ENCODE measurements around the gene IL1RAP. TPM values are rescaled to one million over a fixed set of nuclear protein-coding genes. Genes with fewer than 3 reads are reported as not detected.

The IL1RAP gene
- total RNA-seq, 1 donor from 2014 or later: 27.8 TPM

DNA sequence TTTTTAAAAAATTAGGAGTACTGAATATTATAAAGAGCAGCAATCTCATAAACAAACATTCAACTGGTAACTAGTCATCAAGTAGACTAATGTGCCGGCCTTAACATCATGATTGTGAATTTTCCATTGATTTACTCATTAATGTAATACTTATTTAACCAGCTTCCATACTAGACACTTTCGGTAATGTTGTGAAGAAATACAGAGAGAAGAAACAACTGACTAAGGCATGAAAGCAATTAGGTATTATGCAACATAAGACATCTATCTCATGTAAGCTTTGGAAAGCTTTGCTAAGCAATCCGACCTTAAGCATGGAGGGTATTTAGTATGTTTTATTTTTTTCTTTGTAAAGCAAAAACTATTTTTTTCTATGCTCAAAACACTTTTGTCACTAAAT is 108.0 kb downstream of the IL1RAP start:
- Mint-ChIP-seq H3K27ac (no peak overlapping the region), H3K36me3 (ENCODE audit: low read depth) (peaks cover 40% of the 10 kb centered on the region), H3K9me3 (peaks cover 2% of the 10 kb centered on the region), H3K4me3 (no peak overlapping the region), H3K4me1 (peaks cover 49% of the 10 kb centered on the region), H3K27me3 (no peaks in the 10 kb centered on the region)
- DNase-seq: no peak
- intact Hi-C loops (cut with micrococcal nuclease): no loop called here

DNA sequence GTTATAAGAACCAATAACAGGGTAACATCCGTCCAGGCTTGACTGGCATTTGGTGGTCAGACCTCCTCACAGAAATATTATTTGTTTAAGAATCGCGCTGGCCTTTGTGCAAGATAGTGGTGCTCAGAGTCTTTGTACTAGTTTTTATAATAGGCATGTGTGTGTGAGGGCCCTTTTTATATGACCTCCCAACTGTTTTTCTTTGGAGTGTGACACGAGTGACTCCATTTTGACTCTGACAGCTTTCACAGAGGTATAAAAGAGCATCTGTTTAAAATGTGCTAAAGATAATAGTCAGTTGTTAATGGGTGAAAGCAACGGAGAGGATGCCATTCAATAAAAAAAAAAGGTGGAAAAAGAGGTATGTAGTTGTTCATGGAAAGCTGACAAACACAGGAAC is 110.4 kb downstream of the IL1RAP start:
- DNase-seq: no peak
- Mint-ChIP-seq H3K36me3 (ENCODE audit: low read depth) (peaks cover 44% of the 10 kb centered on the region), H3K27me3 (no peaks in the 10 kb centered on the region), H3K4me1 (peaks cover 29% of the 10 kb centered on the region), H3K4me3 (no peak overlapping the region), H3K27ac (no peak overlapping the region), H3K9me3 (no peaks in the 10 kb centered on the region)
- intact Hi-C loops (cut with micrococcal nuclease): no loop called here

DNA sequence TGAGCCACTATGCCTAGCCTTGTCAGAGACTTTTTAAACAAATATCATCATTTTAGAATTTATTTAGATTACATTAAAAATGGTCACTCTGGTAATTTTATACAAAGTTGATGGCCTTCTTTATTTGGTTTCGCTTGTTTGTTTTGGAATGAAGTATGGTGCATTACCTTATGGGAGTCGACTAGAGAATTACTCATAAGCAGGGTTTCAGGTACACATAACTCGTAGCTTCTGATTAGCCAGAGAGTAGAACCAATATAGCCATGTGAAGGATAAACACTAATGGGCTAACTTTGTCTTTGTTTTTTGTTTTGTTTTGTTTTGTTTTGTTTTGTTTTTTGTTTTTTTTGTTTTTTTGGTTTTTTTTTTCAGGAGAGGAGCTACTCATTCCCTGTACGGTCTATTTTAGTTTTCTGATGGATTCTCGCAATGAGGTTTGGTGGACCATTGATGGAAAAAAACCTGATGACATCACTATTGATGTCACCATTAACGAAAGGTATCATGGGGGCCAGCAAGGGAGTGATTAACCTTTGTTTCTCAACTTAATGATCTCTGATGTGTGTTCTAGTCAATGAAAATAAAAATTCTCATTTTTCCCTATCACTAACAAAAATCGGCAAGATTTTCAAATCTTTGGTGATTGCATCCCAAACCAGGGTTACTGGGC is 113.2 kb downstream of the IL1RAP start:
- H3K27me3 Mint-ChIP-seq: no peaks in the 10 kb centered on the region
- H3K4me1 Mint-ChIP-seq: peaks cover 18% of the 10 kb centered on the region
- no peak for DNase-seq
- H3K36me3 Mint-ChIP-seq (ENCODE audit: low read depth): peaks cover 44% of the 10 kb centered on the region
- intact Hi-C loops (cut with micrococcal nuclease): no loop called here
- H3K9me3 Mint-ChIP-seq: no peaks in the 10 kb centered on the region
- no peak overlapping the region for H3K27ac Mint-ChIP-seq
- H3K4me3 Mint-ChIP-seq: no peak overlapping the region

DNA sequence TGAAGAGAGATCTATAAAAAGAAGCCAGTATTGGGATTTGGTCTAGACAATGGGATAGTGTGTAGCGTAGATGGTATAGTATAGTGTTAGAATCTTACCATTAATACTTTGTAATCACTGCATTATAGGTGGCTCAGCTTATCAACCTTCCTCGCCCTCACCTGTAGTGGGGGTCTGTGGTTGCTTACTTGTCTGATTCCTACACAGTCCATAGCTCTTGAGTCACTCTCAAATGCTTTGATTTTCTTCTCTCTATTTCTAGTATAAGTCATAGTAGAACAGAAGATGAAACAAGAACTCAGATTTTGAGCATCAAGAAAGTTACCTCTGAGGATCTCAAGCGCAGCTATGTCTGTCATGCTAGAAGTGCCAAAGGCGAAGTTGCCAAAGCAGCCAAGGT is 115.2 kb downstream of the IL1RAP start:
- Mint-ChIP-seq H3K27me3 (no peaks in the 10 kb centered on the region), H3K36me3 (ENCODE audit: low read depth) (peaks cover 38% of the 10 kb centered on the region), H3K4me1 (peaks cover 9% of the 10 kb centered on the region), H3K9me3 (no peaks in the 10 kb centered on the region), H3K4me3 (no peak overlapping the region), H3K27ac (no peak overlapping the region)
- intact Hi-C loops (cut with micrococcal nuclease): no loop called here
- DNase-seq: no peak

DNA sequence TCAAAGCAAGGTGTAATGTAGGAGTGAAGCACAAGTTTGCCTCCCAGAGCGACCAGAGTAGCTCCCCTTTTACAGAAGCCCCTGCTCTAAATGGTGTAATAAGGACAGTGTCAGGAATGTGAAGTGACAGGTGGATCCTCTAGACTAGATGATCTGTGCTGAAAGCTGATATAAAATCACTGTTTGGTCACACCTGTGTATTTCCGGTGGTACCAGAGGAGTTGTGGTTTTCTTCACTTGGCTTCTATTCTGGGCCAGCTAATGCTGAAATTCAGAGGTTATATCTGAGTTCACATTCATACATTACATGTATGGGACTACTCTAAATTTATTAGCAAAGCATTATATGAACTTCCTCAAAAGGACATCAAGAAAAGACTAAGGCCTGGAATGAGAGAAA is 117.4 kb downstream of the IL1RAP start:
- Mint-ChIP-seq H3K4me3 (no peak overlapping the region), H3K27ac (no peak overlapping the region), H3K9me3 (no peaks in the 10 kb centered on the region), H3K27me3 (no peaks in the 10 kb centered on the region), H3K36me3 (ENCODE audit: low read depth) (peaks cover 29% of the 10 kb centered on the region), H3K4me1 (peaks cover 4% of the 10 kb centered on the region)
- intact Hi-C loops (cut with micrococcal nuclease): no loop called here
- DNase-seq: no peak

DNA sequence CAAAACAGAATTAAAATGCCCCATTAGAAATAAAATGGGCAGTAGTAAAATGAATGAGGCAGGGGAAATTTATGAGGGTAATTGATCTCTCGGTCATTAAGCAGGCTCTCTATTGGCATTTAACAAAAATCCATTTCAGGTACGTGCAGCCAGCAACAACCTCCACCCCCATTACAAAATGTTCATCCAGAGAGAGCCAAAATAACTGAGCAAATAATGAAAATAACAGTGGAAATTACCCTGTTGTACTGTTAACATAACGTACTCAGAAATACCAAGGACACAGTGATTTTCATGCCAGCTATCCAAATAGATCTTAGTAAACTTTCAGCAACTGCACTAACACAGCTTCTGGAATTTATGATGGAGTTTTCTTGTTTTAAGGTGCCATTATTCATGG is 127.7 kb downstream of the IL1RAP start:
- intact Hi-C loops (cut with micrococcal nuclease): no loop called here
- Mint-ChIP-seq H3K9me3 (peaks cover 5% of the 10 kb centered on the region), H3K27ac (no peak overlapping the region), H3K36me3 (ENCODE audit: low read depth) (peaks cover 40% of the 10 kb centered on the region), H3K27me3 (no peaks in the 10 kb centered on the region), H3K4me3 (no peak overlapping the region), H3K4me1 (peaks cover 4% of the 10 kb centered on the region)
- DNase-seq: no peak

DNA sequence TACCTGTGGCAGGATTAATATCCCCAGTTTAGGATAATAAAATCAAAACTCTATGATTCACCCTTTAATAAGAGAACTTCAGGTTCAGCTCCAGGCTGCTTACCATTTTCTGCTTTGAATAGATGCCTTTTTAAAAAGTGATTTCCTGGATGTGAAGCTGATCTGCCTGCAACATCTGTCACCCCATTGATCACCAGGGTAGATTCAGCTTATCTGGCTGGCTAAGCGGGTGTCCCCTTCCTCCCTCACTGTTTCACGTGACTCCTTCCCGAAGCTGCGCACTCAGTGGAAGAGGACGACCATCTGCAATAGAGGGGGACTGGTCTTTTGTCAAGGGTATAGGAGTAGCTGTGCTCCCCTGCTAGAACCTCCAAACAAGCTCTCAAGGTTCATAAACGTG is 128.1 kb downstream of the IL1RAP start:
- intact Hi-C loops (cut with micrococcal nuclease): no loop called here
- Mint-ChIP-seq H3K36me3 (ENCODE audit: low read depth) (peaks cover 43% of the 10 kb centered on the region), H3K9me3 (peaks cover 5% of the 10 kb centered on the region), H3K4me1 (peaks cover 4% of the 10 kb centered on the region), H3K27ac (no peak overlapping the region), H3K4me3 (no peak overlapping the region), H3K27me3 (no peaks in the 10 kb centered on the region)
- no peak for DNase-seq

DNA sequence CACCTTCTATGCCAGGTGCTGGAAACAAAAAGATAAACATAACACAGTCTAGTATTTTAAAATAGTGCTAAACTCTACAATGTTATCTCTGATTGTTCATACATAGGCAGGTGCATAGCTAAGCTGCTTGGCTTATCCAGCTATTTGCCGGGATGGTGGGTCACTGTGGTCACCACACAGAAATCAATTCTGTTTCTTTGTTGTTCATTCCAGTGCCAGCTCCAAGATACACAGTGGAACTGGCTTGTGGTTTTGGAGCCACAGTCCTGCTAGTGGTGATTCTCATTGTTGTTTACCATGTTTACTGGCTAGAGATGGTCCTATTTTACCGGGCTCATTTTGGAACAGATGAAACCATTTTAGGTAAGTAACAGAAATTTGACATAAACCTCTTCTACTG is 130.2 kb downstream of the IL1RAP start:
- Mint-ChIP-seq H3K27ac (no peak overlapping the region), H3K4me1 (peaks cover 4% of the 10 kb centered on the region), H3K27me3 (no peaks in the 10 kb centered on the region), H3K36me3 (ENCODE audit: low read depth) (peaks cover 47% of the 10 kb centered on the region), H3K4me3 (no peak overlapping the region), H3K9me3 (peaks cover 5% of the 10 kb centered on the region)
- intact Hi-C loops (cut with micrococcal nuclease): no loop called here
- no peak for DNase-seq

DNA sequence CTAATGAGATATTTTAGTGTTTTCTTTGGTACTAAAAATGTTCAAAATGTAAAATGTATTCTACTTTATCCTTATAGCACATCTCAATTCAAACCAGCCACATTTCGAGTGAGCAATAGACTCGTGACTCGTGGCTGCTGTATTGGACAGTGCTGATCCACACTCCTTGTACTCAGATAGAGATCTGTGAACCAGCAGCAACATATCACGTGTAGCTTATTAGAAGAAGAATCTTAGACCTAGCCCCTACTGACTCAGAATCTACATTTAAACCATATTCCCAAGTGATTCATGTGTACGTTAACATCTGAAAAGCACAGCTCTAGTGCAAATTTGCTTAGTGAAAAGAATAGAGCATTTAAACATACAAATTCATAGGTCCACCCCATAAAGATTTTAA is 130.9 kb downstream of the IL1RAP start:
- peaks cover 44% of the 10 kb centered on the region for H3K36me3 Mint-ChIP-seq (ENCODE audit: low read depth)
- H3K27ac Mint-ChIP-seq: no peak overlapping the region

DNA sequence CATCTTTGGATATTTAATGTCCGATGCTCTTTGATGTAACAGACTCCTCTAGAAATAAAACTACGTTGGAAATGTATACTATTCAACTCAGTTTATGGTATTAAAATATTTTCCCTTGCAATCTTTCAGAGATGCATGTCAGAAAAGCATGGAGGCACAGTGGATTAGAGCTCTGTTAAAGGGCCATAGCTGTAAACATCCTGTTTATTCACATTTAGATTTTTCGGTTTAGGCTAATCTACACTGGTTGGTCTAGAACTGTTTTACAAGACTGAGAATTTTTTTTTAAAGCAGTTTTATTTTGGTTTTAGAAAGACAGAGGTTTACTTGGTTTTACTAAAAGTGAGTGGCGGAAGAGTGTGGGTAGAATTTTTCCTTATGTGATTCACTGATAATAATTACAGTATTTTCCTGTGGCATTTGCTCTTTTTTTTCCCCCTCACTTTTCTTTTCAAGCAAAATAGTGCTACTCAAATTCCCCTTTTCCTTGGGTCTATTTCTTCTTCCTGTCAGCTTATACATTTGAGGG is 132.1 kb downstream of the IL1RAP start:
- Mint-ChIP-seq H3K9me3 (no peaks in the 10 kb centered on the region), H3K27me3 (no peaks in the 10 kb centered on the region), H3K27ac (no peak overlapping the region), H3K4me1 (peaks cover 4% of the 10 kb centered on the region), H3K36me3 (ENCODE audit: low read depth) (peaks cover 35% of the 10 kb centered on the region), H3K4me3 (no peak overlapping the region)
- DNase-seq: no peak
- intact Hi-C loops (cut with micrococcal nuclease): no loop called here

More for the DNA sequence above, 130.9 kb downstream of the IL1RAP start:
- DNase-seq: no peak
- peaks cover 4% of the 10 kb centered on the region for H3K4me1 Mint-ChIP-seq
- intact Hi-C loops (cut with micrococcal nuclease): no loop called here
- H3K27me3 Mint-ChIP-seq: no peaks in the 10 kb centered on the region
- H3K4me3 Mint-ChIP-seq: no peak overlapping the region
- H3K9me3 Mint-ChIP-seq: peaks cover 5% of the 10 kb centered on the region

DNA sequence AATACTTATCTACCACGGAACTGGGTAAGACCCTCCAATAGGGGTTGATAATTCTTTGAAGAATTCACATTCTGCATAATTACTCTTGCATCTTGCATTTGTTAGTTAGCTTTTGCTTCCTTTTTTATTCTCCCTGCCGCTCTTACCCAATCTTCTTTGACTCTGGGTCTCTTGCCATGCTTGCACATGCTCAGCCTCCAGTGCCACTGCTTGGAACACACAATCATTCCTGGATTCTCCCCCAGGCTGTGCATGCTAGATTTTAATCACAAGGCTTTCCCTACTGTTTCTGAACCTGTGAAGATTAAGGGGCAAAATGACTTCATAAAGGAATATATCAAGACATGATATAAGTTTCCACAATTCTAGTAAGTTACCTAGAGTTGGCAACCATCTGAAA is 133.1 kb downstream of the IL1RAP start:
- H3K4me3 Mint-ChIP-seq: no peak overlapping the region
- no peak overlapping the region for H3K27ac Mint-ChIP-seq

DNA sequence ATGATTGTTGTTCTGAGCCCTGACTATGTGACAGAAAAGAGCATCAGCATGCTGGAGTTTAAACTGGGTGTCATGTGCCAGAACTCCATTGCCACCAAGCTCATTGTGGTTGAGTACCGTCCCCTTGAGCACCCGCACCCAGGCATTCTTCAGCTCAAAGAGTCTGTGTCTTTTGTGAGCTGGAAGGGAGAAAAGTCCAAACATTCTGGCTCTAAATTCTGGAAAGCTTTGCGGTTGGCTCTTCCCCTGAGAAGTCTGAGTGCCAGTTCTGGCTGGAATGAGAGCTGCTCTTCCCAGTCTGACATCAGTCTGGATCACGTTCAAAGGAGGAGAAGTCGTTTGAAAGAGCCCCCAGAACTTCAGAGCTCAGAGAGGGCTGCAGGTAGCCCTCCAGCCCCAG is 142.0 kb downstream of the IL1RAP start:
- Mint-ChIP-seq H3K27me3 (peaks cover 8% of the 10 kb centered on the region), H3K9me3 (no peaks in the 10 kb centered on the region), H3K36me3 (ENCODE audit: low read depth) (no peaks in the 10 kb centered on the region), H3K4me3 (no peak overlapping the region), H3K27ac (no peak overlapping the region), H3K4me1 (no peaks in the 10 kb centered on the region)
- no peak for DNase-seq
- intact Hi-C loops (cut with micrococcal nuclease): no loop called here

More for the DNA sequence above, 133.1 kb downstream of the IL1RAP start:
- no peaks in the 10 kb centered on the region for H3K27me3 Mint-ChIP-seq
- peaks cover 4% of the 10 kb centered on the region for H3K4me1 Mint-ChIP-seq
- H3K9me3 Mint-ChIP-seq: no peaks in the 10 kb centered on the region
- H3K36me3 Mint-ChIP-seq (ENCODE audit: low read depth): peaks cover 32% of the 10 kb centered on the region
- intact Hi-C loops (cut with micrococcal nuclease): no loop called here
- DNase-seq: no peak

DNA sequence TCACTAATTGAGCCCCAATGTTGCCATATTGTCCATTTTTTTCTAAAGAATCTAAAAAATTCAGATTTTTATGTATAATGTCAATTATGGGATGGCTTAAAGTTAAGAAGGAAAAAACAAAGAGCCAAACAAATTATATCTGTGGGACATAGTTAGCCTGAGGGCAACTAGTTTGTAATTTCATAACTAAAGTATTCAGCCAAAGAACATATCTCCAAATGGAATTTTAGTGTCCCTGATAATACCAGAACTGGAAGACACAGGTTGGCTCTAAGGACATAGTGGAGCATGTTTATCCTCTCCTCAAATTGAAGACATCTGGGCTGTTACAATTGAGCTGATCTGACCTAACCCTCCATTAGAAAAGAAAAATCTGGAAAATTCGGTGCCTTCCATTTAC is 144.2 kb downstream of the IL1RAP start:
- no peaks in the 10 kb centered on the region for H3K36me3 Mint-ChIP-seq (ENCODE audit: low read depth)
- no peak overlapping the region for H3K27ac Mint-ChIP-seq
- H3K9me3 Mint-ChIP-seq: no peaks in the 10 kb centered on the region
- intact Hi-C loops (cut with micrococcal nuclease): no loop called here
- H3K4me3 Mint-ChIP-seq: no peak overlapping the region
- DNase-seq: no peak
- no peaks in the 10 kb centered on the region for H3K4me1 Mint-ChIP-seq
- peaks cover 15% of the 10 kb centered on the region for H3K27me3 Mint-ChIP-seq

DNA sequence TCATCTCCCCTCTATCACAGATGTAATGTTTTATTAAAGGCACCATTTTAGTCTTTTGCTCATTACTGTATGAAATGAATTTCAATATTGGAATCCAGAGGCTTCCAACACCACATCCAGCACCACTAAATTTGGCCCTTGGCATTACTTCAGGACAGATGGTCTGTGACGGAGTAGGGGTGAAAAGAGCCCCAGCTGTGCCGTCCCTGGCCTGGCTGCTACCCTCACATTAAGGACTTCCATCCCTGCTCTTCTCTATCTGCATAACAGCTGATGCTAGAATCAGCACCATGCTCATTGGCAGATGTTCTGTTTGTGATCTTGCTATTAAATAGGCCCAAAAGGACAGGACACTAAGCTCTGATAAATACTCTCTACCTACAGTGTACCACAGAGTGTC is 152.9 kb downstream of the IL1RAP start:
- Mint-ChIP-seq H3K4me3 (no peak overlapping the region), H3K27me3 (peaks cover 14% of the 10 kb centered on the region), H3K4me1 (no peaks in the 10 kb centered on the region), H3K27ac (no peak overlapping the region), H3K9me3 (no peaks in the 10 kb centered on the region), H3K36me3 (ENCODE audit: low read depth) (no peaks in the 10 kb centered on the region)
- intact Hi-C loops (cut with micrococcal nuclease): no loop called here
- DNase-seq: no peak

DNA sequence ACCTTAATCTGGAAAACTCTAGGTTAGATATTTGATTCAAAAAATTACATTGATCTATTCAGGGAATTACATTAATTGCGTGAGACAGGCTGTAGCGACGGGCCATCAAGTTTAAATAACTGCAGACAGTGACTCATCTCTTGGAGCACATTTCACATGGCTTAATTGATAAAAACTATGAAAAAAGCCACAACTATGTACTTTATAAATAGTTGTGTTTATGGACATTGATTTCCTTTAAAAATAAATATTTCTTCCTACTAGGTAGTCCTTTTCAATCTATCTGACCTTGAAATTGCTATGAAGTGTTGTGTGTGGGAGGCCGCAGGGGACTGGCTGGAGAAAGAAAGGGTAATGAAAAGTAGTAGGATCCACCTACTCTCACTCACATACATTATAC is 157.8 kb downstream of the IL1RAP start:
- Mint-ChIP-seq H3K4me1 (peaks cover 1% of the 10 kb centered on the region), H3K36me3 (ENCODE audit: low read depth) (no peaks in the 10 kb centered on the region), H3K27me3 (peaks cover 5% of the 10 kb centered on the region), H3K4me3 (no peak overlapping the region), H3K9me3 (no peaks in the 10 kb centered on the region), H3K27ac (no peak overlapping the region)
- intact Hi-C loops (cut with micrococcal nuclease): no loop called here
- DNase-seq: no peak

Measured in activated CD4-positive, alpha-beta T cell treated with anti-CD3 and anti-CD28 coated beads, Interleukin-2, amount 10 ng/mL, durations not matched to agents 24 days and 14 days (primary cell).